Stimulated activated memory B cell treated with anti-CD40 and anti-IgM and Interleukin-4, amounts not matched to agents 10 μg/mL and 1 μg/mL and 100 μg/mL, for 72 hours (primary cell): ENCODE results near the gene CEP97.

Experiments
- ATAC-seq: fragments of 150-1000 bp; cut with Tn5 transposase; 2 replicates; pipeline ENCODE4 v1.10.0; 2021
- H3K27ac Mint-ChIP-seq: one replicate; pipeline ENCODE4 v1.8.0; 2022; ENCODE audit warnings: mild to moderate bottlenecking, mixed read lengths
- H3K27me3 Mint-ChIP-seq: one replicate; pipeline ENCODE4 v1.8.0; 2022; ENCODE audit warnings: mixed read lengths
- H3K36me3 Mint-ChIP-seq: one replicate; pipeline ENCODE4 v1.8.0; 2022; ENCODE audit warnings: mixed read lengths
- H3K4me1 Mint-ChIP-seq: one replicate; pipeline ENCODE4 v1.8.0; 2022; ENCODE audit warnings: mixed read lengths
- H3K4me3 Mint-ChIP-seq: one replicate; pipeline ENCODE4 v1.8.0; 2022; ENCODE audit warnings: mild to moderate bottlenecking, moderate library complexity, mixed read lengths
- H3K9me3 Mint-ChIP-seq: one replicate; pipeline ENCODE4 v1.8.0; 2022; ENCODE audit warnings: mixed read lengths

Gene CEP97

DNA sequence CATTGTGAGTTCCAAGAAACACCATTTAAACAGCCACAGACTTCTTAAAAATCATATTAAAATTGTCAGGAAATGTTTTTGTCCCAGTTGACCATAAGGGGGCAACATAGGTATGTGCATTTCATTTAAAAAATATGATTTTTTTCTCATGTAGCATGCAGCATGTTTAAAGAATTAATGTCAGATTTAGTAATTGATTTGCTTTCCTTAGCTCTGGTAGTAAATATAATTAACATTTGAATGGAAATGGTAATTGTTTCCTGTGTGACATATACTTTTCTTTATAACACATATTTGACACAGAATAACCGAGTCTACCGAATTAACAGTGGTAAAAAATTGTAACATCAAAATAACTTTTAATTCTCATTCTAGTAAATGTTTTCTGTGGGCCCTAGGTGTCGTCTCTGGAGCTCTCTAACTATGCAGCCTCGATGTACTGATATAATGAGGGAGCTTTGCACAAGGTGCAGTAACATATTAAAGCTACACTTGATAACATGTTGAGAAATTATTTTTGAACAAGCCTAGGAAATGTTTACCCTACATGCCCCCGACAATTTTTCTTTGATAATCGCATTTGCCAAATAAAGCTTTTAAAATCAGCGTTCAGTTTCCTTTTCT is 89.5 kb downstream of the CEP97 start:
- ATAC-seq, result no peak
- H3K27ac Mint-ChIP-seq, result peak overlapping the region; percentile 85
- H3K4me3 Mint-ChIP-seq, result no peak overlapping the region
- H3K27me3 Mint-ChIP-seq, result no peaks in the 10 kb centered on the region
- peaks cover 60% of the 10 kb centered on the region for H3K4me1 Mint-ChIP-seq
- H3K36me3 Mint-ChIP-seq, result peaks cover 12% of the 10 kb centered on the region
- H3K9me3 Mint-ChIP-seq, result no peaks in the 10 kb centered on the region

DNA sequence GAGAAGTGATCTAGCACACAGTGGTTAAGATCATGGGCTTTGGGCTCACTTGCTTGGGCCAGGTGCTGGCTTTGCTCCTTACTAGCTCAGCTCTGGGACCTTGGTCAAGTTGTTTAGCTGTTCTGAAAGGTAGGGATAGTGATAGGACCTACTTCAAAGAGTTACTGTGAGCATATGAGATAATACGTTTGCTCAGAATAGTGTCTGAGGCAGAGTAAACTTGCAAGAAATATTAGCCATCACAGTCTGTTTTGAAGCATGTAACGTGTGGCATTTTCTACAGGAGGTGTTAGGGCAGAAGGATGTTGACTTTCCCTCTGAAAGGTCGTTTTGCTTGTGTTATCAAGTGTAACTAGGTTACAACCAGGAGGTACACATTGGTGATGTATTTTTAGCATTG is 90.4 kb downstream of the CEP97 start:
- H3K9me3 Mint-ChIP-seq, result no peaks in the 10 kb centered on the region
- peaks cover 16% of the 10 kb centered on the region for H3K36me3 Mint-ChIP-seq
- peaks cover 60% of the 10 kb centered on the region for H3K4me1 Mint-ChIP-seq
- no peaks in the 10 kb centered on the region for H3K27me3 Mint-ChIP-seq
- no peak overlapping the region for H3K4me3 Mint-ChIP-seq
- H3K27ac Mint-ChIP-seq, result peak overlapping the region; percentile 85
- peak; percentile 79 for ATAC-seq

DNA sequence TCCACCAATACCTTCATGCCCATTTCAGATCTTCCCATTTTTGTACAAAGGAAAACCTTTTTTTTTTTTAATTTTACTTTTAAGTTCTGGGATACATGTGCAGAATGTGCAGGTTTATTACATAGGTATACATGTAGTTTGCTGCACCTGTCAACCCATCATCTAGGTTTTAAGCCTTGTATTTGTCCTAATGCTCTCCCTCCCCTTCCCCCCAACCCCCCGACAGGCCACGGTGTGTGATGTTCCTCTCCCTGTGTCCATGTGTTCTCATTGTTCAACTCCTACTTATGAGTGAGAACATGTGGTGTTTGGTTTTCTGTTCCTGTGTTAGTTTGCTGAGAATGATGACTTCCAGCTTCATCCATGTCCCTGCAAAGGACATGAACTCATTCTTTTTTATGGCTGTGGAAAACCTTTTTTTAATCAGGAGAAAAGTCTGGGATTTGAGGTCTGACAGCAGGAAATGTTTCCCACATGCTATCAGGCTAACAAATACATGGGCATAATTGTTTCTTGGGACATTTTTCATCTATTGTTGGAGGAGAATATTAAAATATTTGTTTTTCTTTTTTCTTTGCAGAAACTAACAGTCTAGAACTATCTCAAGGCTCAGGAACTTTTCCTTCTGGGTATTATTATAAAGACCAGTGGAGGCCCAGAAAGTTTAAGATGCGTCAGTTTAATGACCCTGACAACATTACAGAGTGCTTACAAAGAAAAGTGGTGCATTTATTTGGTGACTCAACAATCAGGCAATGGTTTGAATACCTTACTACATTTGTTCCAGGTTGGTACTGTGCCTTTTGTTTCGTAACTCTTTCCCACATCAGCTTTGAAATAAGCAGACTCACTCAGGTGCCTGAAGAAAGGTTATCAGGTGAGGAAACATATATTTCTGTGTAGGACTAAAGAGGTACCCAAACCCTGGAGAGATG is 92.1 kb downstream of the CEP97 start:
- H3K36me3 Mint-ChIP-seq, result peaks cover 23% of the 10 kb centered on the region
- peak overlapping the region; percentile 86 for H3K27ac Mint-ChIP-seq
- no peaks in the 10 kb centered on the region for H3K27me3 Mint-ChIP-seq
- peaks cover 62% of the 10 kb centered on the region for H3K4me1 Mint-ChIP-seq
- no peak for ATAC-seq
- H3K4me3 Mint-ChIP-seq, result no peak overlapping the region
- peaks cover 5% of the 10 kb centered on the region for H3K9me3 Mint-ChIP-seq

DNA sequence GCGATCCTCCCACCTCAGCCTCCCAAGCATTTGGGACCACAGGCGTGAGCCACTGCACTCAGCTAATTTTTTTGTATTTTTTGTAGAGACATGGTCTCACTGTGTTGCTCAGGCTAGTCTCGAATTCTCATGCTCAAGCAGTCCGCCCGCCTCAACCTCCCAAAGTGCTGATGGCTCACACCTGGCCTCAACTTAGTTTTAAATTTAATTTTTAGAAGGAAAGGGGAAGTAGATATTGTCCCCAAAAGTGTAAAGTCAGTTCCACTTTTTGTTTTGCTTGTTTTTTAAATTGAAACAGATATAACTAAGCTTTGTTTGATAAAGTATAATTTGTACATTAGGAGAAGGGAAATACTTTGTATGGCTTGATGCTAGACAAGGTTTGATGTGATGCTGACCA is 93.6 kb downstream of the CEP97 start:
- peak; percentile 49 for ATAC-seq
- no peaks in the 10 kb centered on the region for H3K27me3 Mint-ChIP-seq
- peaks cover 67% of the 10 kb centered on the region for H3K4me1 Mint-ChIP-seq
- peaks cover 36% of the 10 kb centered on the region for H3K36me3 Mint-ChIP-seq
- H3K4me3 Mint-ChIP-seq, result peak overlapping the region; percentile 41
- peak overlapping the region; percentile 86 for H3K27ac Mint-ChIP-seq
- peaks cover 5% of the 10 kb centered on the region for H3K9me3 Mint-ChIP-seq

DNA sequence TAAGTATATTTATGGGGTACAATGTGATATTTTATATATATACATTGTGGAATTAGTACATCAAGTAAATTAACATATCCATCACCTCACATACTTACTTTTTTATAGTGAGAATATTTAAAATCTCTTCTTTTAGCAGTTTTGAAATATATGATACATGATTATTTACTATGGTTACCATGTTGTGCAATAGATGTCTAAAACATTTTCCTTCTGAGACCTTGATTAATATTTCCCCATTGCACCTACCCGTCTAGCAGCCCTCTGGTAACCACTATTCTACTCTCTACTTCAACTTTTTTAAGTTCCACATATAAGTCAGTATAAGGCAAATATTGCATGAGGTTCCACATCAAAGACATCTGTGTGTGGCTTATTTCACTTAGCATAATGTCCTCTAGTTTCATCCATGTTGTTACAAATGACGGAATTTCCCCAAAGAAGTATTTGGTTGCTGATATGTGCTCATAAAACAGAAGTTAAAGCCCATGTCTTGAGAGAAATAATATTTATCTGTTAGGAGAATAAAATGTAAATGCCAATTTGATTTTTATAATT is 95.3 kb downstream of the CEP97 start:
- H3K4me1 Mint-ChIP-seq, result peaks cover 60% of the 10 kb centered on the region
- H3K27me3 Mint-ChIP-seq, result no peaks in the 10 kb centered on the region
- H3K9me3 Mint-ChIP-seq, result peaks cover 5% of the 10 kb centered on the region
- H3K4me3 Mint-ChIP-seq, result no peak overlapping the region
- peaks cover 44% of the 10 kb centered on the region for H3K36me3 Mint-ChIP-seq
- peak; percentile 84 for ATAC-seq
- H3K27ac Mint-ChIP-seq, result peak overlapping the region; percentile 86
